NCI-H2081 (cell line): ENCODE results near the gene MYO1H.

Source experiments
- DNase-seq, 2 experiments: peaks; one replicate each; lab custom pipeline; 2025; lab: John Stamatoyannopoulos, UW

MYO1H gene

DNA sequence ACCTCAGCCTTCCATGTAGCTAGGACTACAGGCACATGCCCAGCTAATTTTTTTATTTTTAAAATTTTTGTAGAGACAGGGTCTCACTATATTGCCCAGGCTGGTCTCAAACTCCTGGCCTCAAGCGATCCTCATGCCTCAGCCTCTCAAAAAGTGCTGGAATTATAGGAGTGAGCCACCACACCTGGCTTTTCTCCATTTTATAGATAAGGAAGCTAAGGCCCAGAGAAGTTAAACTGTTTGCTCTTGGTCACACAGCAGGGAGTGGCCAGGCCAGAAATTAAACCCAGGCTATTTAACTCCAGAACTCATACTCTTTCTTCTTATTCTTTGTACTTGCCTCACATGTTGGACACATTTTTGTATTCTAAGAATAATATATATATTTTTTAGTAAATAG lies 146.2 kb downstream of the MYO1H start:
- no peak for DNase-seq

DNA sequence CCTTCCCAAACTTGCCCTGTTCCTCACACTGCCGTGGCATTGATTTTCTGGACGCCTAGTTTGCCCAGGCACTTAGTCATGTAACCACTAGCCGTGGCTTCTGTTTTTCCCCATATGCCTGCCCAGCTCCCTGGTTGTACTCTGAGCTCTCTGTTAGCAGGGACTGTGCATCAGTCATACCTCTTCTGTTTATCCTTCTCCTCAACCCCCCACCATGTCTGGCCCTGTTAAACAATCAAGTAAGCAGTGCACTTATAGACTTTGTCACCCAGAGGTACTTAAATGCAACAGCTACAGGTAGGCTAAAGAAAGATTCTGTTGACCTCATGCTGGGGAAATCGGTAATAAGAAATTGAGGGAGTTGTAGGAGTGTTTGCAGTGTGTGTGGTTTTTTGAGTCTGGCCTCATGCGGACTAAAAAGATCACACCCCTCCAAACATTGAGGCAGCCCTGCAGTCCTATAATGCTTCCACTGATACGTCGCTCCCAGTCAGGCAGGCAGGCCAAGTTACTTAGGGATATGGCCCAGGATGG lies 146.7 kb downstream of the MYO1H start:
- no peak for DNase-seq

DNA sequence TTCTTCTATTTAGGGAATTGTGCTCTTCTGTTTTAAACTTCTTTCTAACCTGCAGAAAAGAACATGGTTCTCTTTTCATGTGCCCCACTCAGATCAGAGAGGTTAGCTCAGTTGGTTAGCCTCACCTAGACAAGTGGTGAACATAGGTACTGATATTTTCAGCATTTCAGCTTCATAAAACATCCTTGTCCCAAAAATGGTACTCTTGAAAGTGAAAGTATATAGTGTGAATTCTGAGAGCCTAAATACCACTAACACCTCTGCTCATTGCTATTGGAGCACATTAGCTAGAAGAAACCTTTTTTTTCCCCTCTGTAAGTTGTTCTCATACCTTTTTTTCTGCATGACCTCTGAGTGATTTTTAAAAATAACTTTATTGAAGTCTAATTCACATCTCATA lies 147.3 kb downstream of the MYO1H start:
- DNase-seq: no peak

- DNase-seq: no peak
Measured at GRCh38 chr12:109496306-109496705, 148.6 kb downstream of the MYO1H start.

- no peak for DNase-seq
Measured at GRCh38 chr12:109497675-109498074, 150.0 kb downstream of the MYO1H start.
